Fibroblast of villous mesenchyme (primary cell): ENCODE results near the gene TMEM62. TPM values are rescaled to one million over a fixed set of nuclear protein-coding genes. Genes with fewer than 3 reads are reported as not detected.
A peak's percentile ranks its signal among the peaks of the same experiment; 100 is the strongest.
"Not testable (repeated sequence)": the region's sequence is repeated elsewhere in the genome, so short reads cannot be mapped to it uniquely, and the experiment has no call there.

ENCODE experiments used
- DNase-seq: peaks from one replicate; pipeline ENCODE4 v3.0.0-alpha.2; 2010; ENCODE audit warnings: low read depth
- H3K4me3 ChIP-seq: 2 replicates; pipeline ENCODE4 v1.5.1; 2011; ENCODE audit warnings: low read depth, mild to moderate bottlenecking, low read length
- small RNA-seq: library from RNA; depleted of rRNA; stranded (forward); fragments of <200 nt; gene quantifications from one replicate; pipeline ENCODE3, GENCODE V24; 2012
- total RNA-seq: library from RNA; depleted of rRNA; stranded (reverse); fragments of >200 nt; gene quantifications from 2 replicates; pipeline ENCODE4 v1.2.3, GENCODE V29; 2012
- TF ChIP-seq, protein P1 (sequence below): IDR thresholded peaks from 2 replicates; pipeline ENCODE4 v1.5.1; 2012; ENCODE audit warnings: low read depth, mild to moderate bottlenecking, low read length; ENCODE audit not compliant: insufficient read depth

The TMEM62 gene
- total RNA-seq, 1 donor, result 16.8 TPM

DNA sequence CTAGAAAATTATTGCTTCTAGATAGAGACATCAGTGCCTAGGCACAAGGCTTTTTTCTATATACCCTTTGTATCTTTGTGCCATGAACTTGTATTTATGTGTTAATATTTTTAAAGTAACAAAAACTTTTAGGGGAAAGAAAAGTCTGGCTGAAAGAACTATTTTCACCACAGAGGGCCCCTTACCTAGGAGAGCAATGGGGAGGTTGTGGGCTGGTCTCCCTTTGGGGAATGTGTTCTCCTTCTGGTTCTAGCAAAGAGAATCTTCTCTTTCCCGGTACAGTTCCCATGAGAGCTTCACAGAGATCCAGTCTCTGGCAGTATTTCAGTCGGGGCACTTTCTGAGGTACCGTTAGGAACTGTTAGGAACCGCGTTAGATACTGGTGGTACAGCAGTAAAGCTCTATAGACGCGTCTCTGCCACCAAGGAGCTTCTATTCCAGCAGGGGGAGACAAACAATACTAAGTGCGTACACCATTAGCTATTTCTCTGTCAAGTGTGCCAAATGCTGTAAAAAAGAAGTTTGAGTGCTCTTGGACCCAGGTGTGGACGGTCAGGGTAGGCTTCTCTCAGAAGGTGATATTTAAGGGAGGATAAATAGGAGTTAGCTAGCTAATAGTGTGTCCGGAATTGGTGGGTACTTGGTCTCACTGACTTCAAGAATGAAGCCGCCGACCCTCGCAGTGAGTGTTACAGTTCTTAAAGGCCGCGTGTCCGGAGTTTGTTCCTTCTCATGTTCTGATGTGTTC, 92.0 kb downstream of the TMEM62 start:
- peak; percentile 64 for DNase-seq
- no peak overlapping the region for H3K4me3 ChIP-seq
- TF ChIP-seq, protein P1, sequence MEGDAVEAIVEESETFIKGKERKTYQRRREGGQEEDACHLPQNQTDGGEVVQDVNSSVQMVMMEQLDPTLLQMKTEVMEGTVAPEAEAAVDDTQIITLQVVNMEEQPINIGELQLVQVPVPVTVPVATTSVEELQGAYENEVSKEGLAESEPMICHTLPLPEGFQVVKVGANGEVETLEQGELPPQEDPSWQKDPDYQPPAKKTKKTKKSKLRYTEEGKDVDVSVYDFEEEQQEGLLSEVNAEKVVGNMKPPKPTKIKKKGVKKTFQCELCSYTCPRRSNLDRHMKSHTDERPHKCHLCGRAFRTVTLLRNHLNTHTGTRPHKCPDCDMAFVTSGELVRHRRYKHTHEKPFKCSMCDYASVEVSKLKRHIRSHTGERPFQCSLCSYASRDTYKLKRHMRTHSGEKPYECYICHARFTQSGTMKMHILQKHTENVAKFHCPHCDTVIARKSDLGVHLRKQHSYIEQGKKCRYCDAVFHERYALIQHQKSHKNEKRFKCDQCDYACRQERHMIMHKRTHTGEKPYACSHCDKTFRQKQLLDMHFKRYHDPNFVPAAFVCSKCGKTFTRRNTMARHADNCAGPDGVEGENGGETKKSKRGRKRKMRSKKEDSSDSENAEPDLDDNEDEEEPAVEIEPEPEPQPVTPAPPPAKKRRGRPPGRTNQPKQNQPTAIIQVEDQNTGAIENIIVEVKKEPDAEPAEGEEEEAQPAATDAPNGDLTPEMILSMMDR, result peak; percentile 84

DNA sequence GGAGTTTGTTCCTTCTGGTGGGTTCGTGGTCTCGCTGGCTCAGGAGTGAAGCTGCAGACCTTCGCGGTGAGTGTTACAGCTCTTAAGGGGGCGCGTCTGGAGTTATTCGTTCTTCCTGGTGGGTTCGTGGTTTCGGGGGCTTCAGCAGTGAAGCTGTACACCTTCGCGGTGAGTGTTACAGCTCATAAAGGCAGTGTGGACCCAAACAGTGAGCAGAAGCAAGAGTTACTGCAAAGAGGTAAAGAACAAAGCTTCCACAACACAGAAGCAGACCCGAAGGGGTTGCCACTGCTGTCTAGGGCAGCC, 92.5 kb downstream of the TMEM62 start:
- H3K4me3 ChIP-seq, DNase-seq: not testable (repeated sequence)

DNA sequence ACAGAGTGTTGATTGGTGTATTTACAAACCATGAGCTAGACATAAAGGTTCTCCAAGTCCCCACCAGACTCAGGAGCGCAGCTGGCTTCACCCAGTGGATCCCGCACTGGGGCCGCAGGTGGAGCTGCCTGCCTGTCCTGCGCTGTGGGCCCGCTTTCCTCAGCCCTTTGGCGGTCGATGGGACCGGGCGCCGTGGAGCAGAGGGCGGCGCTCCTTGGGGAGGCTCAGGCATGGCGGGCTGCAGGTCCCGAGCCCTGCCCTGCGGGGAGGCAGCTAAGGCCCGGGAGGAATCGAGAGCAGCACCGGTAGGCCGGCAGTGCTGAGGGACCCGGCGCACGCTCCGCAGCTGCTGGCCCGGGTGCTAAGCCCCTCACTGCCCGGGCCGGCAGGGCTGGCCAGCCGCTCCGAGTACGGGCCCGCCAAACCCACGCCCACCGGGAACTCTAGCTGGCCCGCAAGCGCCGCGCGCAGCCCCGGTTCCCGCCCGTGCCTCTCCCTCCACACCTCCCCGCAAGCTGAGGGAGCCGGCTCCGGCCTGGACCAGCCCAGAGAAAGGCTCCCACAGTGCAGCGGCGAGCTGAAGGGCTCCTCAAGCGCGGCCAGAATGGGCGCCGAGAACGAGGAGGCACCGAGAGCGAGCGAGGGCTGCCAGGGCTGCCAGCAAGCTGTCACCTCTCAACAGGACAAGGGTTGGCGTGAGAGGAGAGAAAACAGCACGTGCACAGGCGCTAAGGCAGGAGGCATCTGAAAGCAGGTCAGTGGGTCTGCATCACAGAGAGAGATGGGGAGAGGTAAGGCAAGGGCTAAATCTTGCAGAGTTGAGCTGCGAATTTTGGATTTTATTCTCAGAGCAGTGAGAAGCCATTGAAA, 93.3 kb downstream of the TMEM62 start:
- no peak overlapping the region for H3K4me3 ChIP-seq
- no peak for DNase-seq
- TF ChIP-seq, protein P1, result no peak

DNA sequence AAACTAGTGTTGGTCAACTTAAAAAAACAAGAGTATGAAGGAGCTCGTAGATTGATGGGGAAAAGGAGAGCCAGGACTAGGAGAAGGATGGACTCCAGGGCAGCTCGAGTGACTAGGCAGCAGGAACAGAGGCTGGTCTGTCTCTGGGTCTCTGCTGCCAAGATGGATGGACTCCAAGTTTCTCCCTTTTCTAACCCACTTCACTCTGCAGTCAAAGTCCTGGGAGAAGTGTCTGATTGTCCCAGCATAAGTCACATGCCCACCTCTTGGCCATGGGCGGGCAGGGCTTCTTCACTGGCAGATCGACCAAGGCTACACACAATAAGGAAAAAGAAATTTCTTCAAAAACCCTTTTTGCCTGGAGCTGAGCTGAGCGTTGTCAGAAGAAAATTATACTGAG, 96.6 kb downstream of the TMEM62 start:
- TF ChIP-seq, protein P1, result no peak
- no peak for DNase-seq
- H3K4me3 ChIP-seq, result no peak overlapping the region

DNA sequence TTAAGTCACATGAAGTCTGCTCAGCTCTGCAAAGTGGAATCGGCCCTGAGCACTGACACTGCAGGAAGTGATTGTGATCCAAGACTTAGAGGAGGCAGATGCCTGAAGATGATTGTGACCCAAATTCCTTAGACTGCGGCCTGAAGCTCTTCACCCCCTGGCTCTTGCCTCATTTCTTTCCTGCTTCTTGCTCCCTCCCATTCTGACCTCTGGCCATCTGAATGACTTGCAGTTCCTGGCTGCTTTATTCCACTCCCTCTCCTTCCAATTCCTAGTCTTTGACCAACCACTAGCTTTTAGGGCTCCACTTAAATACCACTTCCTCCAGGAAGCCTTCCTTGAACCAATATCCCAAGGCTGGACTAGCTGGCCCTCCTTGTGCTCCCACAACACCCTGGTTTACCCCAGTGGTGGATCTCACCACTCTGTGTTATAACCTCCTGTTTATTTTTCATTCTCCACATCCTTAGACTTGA, 97.3 kb downstream of the TMEM62 start:
- H3K4me3 ChIP-seq, result no peak overlapping the region
- TF ChIP-seq, protein P1, result no peak
- DNase-seq, result peak; percentile 37

DNA sequence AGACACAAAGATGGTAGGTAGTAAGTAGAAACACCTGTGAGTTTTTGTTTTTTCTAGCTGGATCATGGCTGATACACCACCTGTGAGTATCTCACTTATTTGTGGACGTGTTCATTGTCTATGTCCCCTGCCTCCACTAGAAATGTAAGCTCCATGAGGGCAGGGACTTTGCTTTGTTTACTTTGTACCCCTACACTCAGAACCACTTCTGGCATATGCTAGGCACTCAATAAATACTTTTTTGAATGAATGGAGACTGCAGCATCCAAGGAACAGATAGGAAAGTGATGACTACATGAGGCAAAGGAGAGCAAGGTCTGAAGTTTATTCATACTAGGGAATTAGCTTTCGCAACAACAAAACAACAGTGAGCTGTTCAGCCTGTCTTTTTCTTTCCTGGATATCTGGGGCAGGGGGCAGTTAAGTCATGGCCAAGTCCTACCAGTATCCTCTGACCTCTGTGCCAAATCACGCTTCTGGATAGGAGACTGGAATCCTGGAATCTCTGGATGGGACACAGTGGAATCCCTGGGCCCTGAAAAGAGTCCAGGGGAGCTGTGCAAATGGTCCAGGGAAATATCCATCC, 99.0 kb downstream of the TMEM62 start:
- no peak overlapping the region for H3K4me3 ChIP-seq
- TF ChIP-seq, protein P1, result no peak
- no peak for DNase-seq

Small RNA genes within 50 kb of the gene (small RNA-seq; reads per million reads assigned to genes)
- gene AC068724.2, result not detected

Other genes with a start within 250 kb of the TMEM62 start
- 10.0 and 17.3 TPM in 2 replicates for gene TTBK2, start 212.8 kb upstream of the TMEM62 start, total RNA-seq
- gene UBR1, start 27.5 kb upstream of the TMEM62 start, total RNA-seq, result 48.0 and 76.0 TPM in 2 replicates
- gene CCNDBP1, start 51.8 kb downstream of the TMEM62 start, total RNA-seq, result 57.7 and 67.8 TPM in 2 replicates
- gene EPB42, start 87.4 kb downstream of the TMEM62 start, total RNA-seq, result not detected in 2 replicates
- gene TGM5, start 133.3 kb downstream of the TMEM62 start, total RNA-seq, result not detected in 2 replicates
- gene TGM7, start 168.7 kb downstream of the TMEM62 start, total RNA-seq, result not detected in 2 replicates
- 5.2 and 11.2 TPM in 2 replicates for gene LCMT2, start 197.0 kb downstream of the TMEM62 start, total RNA-seq
- 26.3 and 37.0 TPM in 2 replicates for gene ZSCAN29, start 237.5 kb downstream of the TMEM62 start, total RNA-seq
- gene TUBGCP4, start 237.5 kb downstream of the TMEM62 start, total RNA-seq, result 9.7 and 14.7 TPM in 2 replicates